ENCODE measurements around the gene POU2F2. TPM values are rescaled to one million over a fixed set of nuclear protein-coding genes. Genes with fewer than 3 reads are reported as not detected.
"Not testable (repeated sequence)": the region's sequence is repeated elsewhere in the genome, so short reads cannot be mapped to it uniquely, and the experiment has no call there.

Gene POU2F2
- total RNA-seq, 2 experiments from 2014 or later: 19.6 to 22.9 TPM

- POLR2A ChIA-PET: no interaction called here
- peak; percentile 39 for DNase-seq
Measured at GRCh38 chr19:42048992-42049391, 83.3 kb downstream of the POU2F2 start.

DNA sequence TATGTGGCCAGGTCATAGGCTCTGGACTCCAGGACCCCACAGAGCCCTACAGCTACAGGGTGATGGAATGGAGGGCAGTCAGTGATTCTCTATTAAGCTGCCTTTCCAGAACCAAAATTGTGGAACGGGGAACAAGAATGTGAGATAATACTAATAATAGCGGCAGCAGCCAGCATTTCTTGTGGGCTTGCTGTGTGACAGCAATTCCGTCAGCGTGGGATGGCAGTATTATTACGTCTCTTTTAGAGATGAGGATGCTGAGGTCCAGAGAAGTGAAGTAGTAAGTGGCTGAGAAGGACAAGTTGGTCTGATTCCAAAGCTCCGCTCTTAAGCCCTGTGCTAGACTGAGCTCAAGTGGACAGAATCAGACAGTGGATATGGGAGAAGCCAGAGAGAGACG, 86.7 kb downstream of the POU2F2 start:
- Mint-ChIP-seq H3K9me3 (no peaks in the 10 kb centered on the region), H3K4me1 (peaks cover 8% of the 10 kb centered on the region), H3K4me3 (no peak overlapping the region), H3K36me3 (ENCODE audit: low read depth) (no peaks in the 10 kb centered on the region), H3K27ac (no peak overlapping the region), H3K27me3 (no peaks in the 10 kb centered on the region)
- ChIA-PET POLR2A (no interaction called here), CTCF (interaction anchor here (0.8 to 2.3 kb wide), 2 partner anchors 11 to 14 kb away, joined by 3 to 8 read pairs; no protein-coding TSS in a partner anchor)
- no peak for DNase-seq

More at GRCh38 chr19:42048992-42049391, 83.3 kb downstream of the POU2F2 start:
- Mint-ChIP-seq H3K4me1 (peaks cover 18% of the 10 kb centered on the region), H3K36me3 (ENCODE audit: low read depth) (no peaks in the 10 kb centered on the region), H3K27me3 (no peaks in the 10 kb centered on the region), H3K9me3 (no peaks in the 10 kb centered on the region), H3K27ac (peak overlapping the region; percentile 66), H3K4me3 (peak overlapping the region; percentile 17)
- CTCF ChIA-PET: interaction anchor here (1.2 to 1.3 kb wide), 2 partner anchors 14 to 104 kb away, joined by 3 to 4 read pairs; no protein-coding TSS in a partner anchor

GRCh38 chr19:42042455-42043170, 89.6 kb downstream of the POU2F2 start:
- no peak for DNase-seq
- H3K4me3 Mint-ChIP-seq: no peak overlapping the region
- H3K9me3 Mint-ChIP-seq: no peaks in the 10 kb centered on the region
- no peaks in the 10 kb centered on the region for H3K4me1 Mint-ChIP-seq
- H3K36me3 Mint-ChIP-seq (ENCODE audit: low read depth): no peaks in the 10 kb centered on the region
- POLR2A ChIA-PET: no interaction called here
- no peaks in the 10 kb centered on the region for H3K27me3 Mint-ChIP-seq
- CTCF ChIA-PET: interaction anchor here (0.5 to 1.1 kb wide), 5 partner anchors 8 to 194 kb away, joined by 3 to 6 read pairs (median 4); no protein-coding TSS in a partner anchor
- H3K27ac Mint-ChIP-seq: no peak overlapping the region

DNA sequence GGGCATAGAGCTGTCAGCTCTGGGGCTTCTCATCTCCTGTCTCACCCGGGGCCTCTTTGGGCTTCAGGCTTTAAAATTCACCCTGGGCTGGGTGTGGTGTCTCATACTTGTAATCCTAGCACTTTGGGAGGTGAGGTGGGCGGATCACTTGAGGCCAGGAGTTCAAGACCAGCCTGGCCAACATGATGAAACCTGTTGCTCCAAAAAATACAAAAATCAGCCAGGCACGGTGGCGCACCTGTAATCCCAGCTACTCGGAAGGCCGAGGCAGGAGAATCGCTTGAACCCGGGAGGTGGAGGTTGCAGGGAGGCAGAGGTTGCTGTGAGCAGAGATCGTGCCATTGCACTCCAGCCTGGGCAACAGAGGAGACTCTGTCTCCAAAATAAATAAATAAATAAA, 91.8 kb downstream of the POU2F2 start:
- CTCF ChIA-PET: interaction anchor here (1.2 kb wide), 1 partner anchor 10 kb away, joined by 3 read pairs; no protein-coding TSS in a partner anchor
- DNase-seq; H3K27me3 Mint-ChIP-seq; H3K4me1 Mint-ChIP-seq; POLR2A ChIA-PET; H3K4me3 Mint-ChIP-seq; H3K36me3 Mint-ChIP-seq (ENCODE audit: low read depth); H3K9me3 Mint-ChIP-seq; H3K27ac Mint-ChIP-seq: not testable (repeated sequence)

- POLR2A ChIA-PET: no interaction called here
- CTCF ChIA-PET: interaction anchor here (0.6 to 1.2 kb wide), 2 partner anchors 9 to 26 kb away, joined by 3 to 4 read pairs; no protein-coding TSS in a partner anchor
- H3K4me1 Mint-ChIP-seq: peaks cover 1% of the 10 kb centered on the region
- H3K27ac Mint-ChIP-seq: no peak overlapping the region
- H3K27me3 Mint-ChIP-seq: no peaks in the 10 kb centered on the region
- H3K9me3 Mint-ChIP-seq: no peaks in the 10 kb centered on the region
- H3K4me3 Mint-ChIP-seq: no peak overlapping the region
- DNase-seq: no peak
- H3K36me3 Mint-ChIP-seq (ENCODE audit: low read depth): no peaks in the 10 kb centered on the region
Measured at GRCh38 chr19:42040031-42040430, 92.2 kb downstream of the POU2F2 start.

GRCh38 chr19:42038666-42039065, 93.6 kb downstream of the POU2F2 start:
- H3K27me3 Mint-ChIP-seq: no peaks in the 10 kb centered on the region
- DNase-seq: no peak
- CTCF ChIA-PET: interaction anchor here (0.6 to 1.3 kb wide), 2 partner anchors 13 to 155 kb away, joined by 3 to 4 read pairs; no protein-coding TSS in a partner anchor
- no peaks in the 10 kb centered on the region for H3K9me3 Mint-ChIP-seq
- POLR2A ChIA-PET: no interaction called here
- peaks cover 8% of the 10 kb centered on the region for H3K4me1 Mint-ChIP-seq
- no peaks in the 10 kb centered on the region for H3K36me3 Mint-ChIP-seq (ENCODE audit: low read depth)
- no peak overlapping the region for H3K27ac Mint-ChIP-seq
- no peak overlapping the region for H3K4me3 Mint-ChIP-seq

DNA sequence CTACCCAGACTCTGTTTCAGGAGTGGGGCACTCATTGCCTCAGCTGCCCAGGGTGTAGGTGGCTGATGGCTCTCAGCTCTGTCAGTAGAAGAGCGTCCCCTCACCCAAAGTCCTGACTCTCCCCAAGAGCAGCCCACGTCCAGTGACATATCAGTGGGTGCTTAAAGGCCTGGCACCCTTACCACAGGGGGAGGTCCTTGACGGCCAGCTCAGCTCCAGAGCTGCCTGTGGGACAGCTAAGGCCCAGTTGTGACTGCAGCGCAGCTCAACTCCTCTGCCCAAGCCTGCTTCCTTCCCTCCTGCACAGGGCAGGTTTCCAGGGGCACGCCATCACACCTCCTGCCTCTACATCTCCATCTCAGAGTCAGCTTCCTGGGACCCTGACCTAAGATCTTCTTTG, 94.6 kb downstream of the POU2F2 start:
- no peaks in the 10 kb centered on the region for H3K9me3 Mint-ChIP-seq
- no peak for DNase-seq
- peaks cover 8% of the 10 kb centered on the region for H3K4me1 Mint-ChIP-seq
- no peaks in the 10 kb centered on the region for H3K36me3 Mint-ChIP-seq (ENCODE audit: low read depth)
- H3K27ac Mint-ChIP-seq: no peak overlapping the region
- H3K4me3 Mint-ChIP-seq: no peak overlapping the region
- CTCF ChIA-PET: no interaction called here
- POLR2A ChIA-PET: no interaction called here
- H3K27me3 Mint-ChIP-seq: peaks cover 3% of the 10 kb centered on the region

Small RNA genes lying within 50 kb of the gene (microRNA-seq; reads per million reads assigned to microRNA genes)
- not detected for gene MIR4323 (ENCODE audit: borderline microRNAs expressed, borderline replicate concordance)

Other genes starting within 250 kb of the POU2F2 start
- 100 to 1,000 TPM; 663 to 761 TPM for gene ARHGEF1, start 249.3 kb downstream of the POU2F2 start, total RNA-seq
- 1 to 10 TPM; 1.5 to 1.6 TPM for gene ERFL, start 204.0 kb downstream of the POU2F2 start, total RNA-seq
- gene RABAC1, start 173.1 kb downstream of the POU2F2 start, total RNA-seq: 10 to 100 TPM; 67.4 to 74.0 TPM
- 1 to 10 TPM; 1.9 to 2.0 TPM for gene ATP1A3, start 138.2 kb downstream of the POU2F2 start, total RNA-seq
- gene GRIK5, start 62.2 kb downstream of the POU2F2 start, total RNA-seq: under 1 TPM; 0.65 to 0.79 TPM
- 10 to 100 TPM; 14.1 to 15.8 TPM for gene ZNF574, start 56.3 kb downstream of the POU2F2 start, total RNA-seq
- gene DEDD2, start 85.2 kb upstream of the POU2F2 start, total RNA-seq: 10 to 100 TPM; 37.2 to 42.4 TPM
- 10 to 100 TPM; 18.0 to 18.5 TPM for gene ZNF526, start 87.9 kb upstream of the POU2F2 start, total RNA-seq
- 10 to 100 TPM; 42.7 to 53.4 TPM for gene GSK3A, start 110.2 kb upstream of the POU2F2 start, total RNA-seq
- 10 to 100 TPM; 56.5 to 57.9 TPM for gene ERF, start 122.7 kb upstream of the POU2F2 start, total RNA-seq
- 10 to 100 TPM; 69.3 to 81.0 TPM for gene CIC, start 136.8 kb upstream of the POU2F2 start, total RNA-seq
- gene PRR19, start 169.7 kb upstream of the POU2F2 start, total RNA-seq: under 1 TPM; 0.54 to 0.62 TPM
- 10 to 100 TPM; 43.5 to 46.6 TPM for gene PAFAH1B3, start 170.2 kb upstream of the POU2F2 start, total RNA-seq
- gene TMEM145, start 180.9 kb upstream of the POU2F2 start, total RNA-seq: not detected
- 1 to 10 TPM; 3.3 to 3.7 TPM for gene MEGF8, start 193.2 kb upstream of the POU2F2 start, total RNA-seq